HG02678 (cell line): ENCODE measurements around the gene FBXO39.
"Not testable (repeated sequence)": the region's sequence is repeated elsewhere in the genome, so short reads cannot be mapped to it uniquely, and the experiment has no call there.

Source experiments
- ATAC-seq: cut with Tn5 transposase; IDR thresholded peaks from one replicate; pipeline ENCODE4 v1.9.1; 2021; ENCODE audit warnings: mild to moderate bottlenecking, moderate library complexity; ENCODE audit not compliant: unreplicated experiment

Gene FBXO39

DNA sequence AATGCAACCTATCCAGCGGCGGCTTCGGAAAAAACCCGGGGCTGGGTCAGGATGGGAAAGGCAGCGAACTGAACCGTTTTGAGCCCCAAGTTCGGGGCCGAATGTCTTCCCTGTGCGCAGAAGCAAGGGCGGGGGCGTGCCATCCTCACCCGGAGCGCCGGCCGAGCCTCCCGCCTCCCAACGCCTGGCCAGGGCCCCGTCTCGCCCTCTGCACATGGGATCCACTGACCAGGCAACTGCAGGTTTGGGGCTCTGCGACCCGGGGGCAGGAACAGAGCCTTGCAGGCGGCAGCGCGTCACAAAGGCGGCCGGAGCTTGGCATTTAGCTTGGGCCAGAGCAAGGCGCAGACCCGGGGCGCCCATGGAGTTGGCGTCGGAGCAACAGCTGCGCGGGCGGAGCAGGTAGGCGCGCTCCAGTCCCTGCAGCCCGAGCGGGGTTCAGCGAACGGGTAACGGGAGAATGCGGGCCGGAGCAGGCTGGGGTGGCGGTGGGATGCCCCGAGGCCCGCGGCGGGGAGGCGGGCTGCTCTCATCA is at the start of gene FBXO39:
FBXO39 (plus strand) TSS at position 345 of the 535 bp plus-strand sequence. CDS start 3,654 bp downstream, outside the sequence.
- ATAC-seq = no peak

DNA sequence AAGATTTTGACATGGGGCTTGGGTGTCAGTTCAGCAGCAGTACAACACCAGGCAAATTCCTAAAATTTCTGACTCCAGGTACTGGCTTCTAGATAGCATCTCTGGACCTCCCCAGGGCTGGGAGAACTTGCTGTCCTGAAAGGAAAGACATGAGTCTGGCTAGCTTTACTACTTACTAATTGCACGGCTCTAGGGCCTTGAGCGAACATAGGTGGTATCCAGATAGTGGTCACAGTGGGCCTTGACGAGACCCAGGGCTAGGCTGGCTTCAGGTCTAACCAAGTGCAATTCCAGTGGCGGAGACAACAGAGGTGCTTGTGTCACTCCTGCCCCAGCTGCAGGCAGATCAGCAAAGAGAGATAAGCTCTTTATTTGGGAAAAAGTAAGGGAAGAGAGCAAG is 46.5 kb upstream of the FBXO39 start:
- no peak for ATAC-seq

DNA sequence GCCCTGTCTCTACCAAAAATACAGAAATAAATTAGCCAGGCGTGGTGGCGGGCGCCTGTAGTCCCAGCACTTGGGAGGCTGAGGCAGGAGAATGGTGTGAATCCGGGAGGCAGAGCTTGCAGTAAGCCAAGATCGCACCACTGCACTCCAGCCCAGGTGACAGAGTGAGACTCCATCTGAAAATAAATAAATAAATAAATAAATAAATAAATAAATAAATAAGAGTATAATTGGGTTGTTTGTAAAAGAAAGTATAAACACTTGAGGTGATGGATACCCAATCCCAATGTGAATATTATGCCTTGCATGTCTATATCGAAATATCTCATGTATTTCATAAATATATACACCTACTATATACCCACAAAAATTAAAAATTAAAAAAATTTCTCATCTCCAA is 29.4 kb upstream of the FBXO39 start:
- ATAC-seq = not testable (repeated sequence)

DNA sequence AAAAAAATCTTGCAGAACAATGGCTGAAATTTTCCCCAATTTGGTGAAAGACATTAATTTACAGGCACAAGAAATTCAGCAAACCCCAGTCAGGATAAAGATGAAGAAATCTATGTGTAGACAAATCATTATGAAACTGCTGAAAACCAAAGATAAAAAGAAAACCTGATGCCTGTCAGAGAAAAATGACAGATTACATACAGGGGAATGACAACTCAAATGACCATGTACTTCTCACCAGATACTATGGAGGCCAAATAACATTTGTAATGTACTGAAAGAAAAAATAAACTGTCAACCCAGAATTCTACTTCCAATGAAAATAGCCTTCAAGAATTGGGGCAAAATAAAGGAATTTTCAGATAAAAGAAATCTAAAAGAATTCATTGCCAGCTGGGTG is 27.4 kb upstream of the FBXO39 start:
- no peak for ATAC-seq

DNA sequence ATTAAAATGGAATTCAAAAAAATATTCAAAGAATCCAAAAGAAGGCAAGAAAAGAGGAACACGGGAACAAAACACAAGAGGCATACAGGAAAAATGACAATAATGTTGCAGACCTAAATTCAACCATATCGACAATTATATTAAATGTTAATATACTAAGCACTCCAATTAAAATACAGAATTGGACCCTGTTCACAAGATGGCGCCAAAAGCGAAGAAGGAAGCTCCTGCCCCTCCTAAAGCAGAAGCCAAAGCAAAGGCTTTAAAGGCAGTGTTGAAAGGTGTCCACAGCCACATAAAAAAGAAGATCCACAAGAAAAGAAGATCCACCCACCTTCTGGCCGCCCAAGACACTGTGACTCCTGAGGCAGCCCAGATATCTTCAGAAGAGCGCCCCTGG is 26.5 kb upstream of the FBXO39 start:
- ATAC-seq = no peak

DNA sequence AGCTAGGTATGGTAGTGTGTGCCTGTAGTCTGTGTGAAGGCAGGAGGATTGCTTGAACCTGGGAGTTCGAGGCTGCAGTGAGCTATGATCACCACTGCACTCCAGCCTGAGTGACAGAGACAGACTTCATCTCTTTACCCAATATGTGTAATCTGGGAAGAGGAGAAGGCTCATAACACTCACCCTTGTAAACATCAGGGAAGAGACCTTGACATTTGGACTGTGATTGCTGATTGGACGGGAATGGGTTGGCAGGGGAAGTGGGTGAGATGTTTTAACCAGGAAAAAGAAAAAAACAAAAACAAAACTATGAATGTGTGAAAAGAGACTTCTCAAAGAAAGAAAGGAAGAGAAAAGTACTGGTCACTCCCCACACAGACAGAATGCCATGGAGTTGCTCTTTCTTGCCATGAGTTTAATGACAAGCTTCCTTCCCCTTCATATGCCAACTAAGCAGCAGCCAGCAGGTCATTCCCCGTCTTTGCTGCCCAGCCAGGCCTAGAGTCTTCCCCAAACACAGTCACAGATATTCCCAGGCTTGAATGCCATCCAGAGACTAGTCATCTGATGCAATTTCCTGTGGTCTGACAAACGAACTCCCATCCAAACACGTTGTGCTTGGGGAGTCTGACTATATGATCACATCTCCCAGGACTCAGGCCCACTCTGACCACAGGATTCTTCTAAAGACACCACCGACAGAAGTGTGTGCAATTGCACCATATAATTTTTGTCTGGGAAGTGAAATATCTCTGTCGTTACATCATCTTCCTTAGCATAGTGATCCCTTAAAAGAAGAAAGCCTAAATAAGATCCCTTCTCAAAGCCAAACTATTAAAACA is 23.7 kb upstream of the FBXO39 start:
- ATAC-seq = no peak

DNA sequence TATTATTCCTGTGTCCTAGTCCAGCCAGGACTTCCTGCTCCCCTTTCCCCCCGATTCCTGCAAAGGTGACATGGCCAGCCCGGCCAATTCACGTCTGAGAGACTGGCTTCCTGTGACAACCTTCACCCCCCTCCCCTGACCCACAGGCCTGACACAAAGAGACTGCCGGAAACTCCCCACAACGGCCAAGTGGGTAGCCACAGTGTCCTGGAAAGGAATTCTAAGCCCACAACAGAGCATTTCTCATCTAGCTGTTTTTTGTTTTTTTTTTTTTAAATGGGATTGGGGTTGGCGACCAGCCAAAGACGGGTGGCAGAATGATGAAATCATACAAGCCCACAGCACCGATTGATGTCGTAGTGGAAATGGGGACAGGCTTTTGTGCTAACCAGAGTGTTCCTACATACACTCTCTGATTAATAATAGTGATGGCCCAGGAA is 23.0 kb upstream of the FBXO39 start:
- no peak for ATAC-seq

DNA sequence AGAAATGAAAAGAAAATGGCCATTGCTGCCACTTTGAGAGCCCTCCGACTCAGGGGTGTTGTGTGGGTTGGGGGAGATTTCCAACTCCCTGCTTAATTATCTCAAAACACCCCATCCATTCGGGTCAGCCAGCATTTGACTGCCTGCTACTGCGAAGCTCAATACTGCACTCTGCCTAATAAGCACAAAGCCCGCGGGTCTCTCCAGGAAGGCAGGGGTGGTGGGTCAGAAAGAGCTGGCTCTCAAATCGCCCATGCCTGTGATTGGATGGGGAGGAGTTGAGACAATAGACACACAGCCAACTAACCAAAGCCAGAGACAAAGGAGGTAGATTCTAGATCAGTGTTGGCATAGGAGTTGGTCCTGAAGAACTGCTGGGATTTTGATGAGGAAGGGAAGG is 22.5 kb upstream of the FBXO39 start:
- no peak for ATAC-seq

DNA sequence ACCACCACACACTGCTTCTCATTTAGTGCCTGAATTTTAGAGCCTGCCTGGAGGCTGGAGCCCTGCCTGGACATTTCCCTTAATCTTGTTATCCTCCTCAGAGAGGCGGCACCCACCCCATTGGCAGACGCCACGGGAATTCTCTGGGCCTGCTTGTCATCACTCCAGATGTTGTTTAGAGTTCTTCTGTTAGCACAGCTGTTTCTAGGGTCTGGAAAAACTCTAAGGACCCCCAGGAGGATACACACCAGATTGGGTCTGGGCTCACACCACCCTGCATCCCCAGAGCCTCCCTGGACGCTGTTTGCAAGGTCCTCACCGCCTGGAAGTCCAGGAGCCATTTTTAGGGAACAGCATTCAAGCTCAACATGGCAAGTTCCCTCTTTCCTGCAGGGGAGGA is 20.7 kb upstream of the FBXO39 start:
- ATAC-seq = no peak

DNA sequence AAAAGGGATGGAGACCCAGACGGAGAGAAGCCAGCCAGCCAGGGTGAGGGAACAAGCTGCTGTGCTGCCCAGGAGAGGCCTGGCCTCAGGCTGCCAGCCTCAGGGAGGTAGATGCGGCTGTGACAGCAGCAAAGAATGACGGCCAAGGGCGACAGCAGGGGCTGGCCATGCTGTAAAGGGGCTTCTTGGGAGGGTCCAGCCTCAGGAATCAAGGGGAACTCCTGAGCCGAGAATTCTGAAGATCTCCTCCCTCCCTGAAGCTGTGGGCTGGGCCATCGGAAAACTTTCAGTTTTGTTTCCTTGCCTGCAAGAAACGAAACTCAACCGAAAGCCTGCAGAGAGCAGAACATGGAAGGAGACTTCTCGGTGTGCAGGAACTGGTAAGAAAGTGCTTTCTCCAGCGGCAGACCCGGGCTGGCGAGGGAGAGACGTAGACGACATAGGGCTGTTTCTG is 20.3 kb upstream of the FBXO39 start, which contains the start of gene XAF1:
XAF1 (plus strand) TSS at position 316 of the 454 bp plus-strand sequence; CDS start at position 349, 33 bp downstream.
- no peak for ATAC-seq

DNA sequence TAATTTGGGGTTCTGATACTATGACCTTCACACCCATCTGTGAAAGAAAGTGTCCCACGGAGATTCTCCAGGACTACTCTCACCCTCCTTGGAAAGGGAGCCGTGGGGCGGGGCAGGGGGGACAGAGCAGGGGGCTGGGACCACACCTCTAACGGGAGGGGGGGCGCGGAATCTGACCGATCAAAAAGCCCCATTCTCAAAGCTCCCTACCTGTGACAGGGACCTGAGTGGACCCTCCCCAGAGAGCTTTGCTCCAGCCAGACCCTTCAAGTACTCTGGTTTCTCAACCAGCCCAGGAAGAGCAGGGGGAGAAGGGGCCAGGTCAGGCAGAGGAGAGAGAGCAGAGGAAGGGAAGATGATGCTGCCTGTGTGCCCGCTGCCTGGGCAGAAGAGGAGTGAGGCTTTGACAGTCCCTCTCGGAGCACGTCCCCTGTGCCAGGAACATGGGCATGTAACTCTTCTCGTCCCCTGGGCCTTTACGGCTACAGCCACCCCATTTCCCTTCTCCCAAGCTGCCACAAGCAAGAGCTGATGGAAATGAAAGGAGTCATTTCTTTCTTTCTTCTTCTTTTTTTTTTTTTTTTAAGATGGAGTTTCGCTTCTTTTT is 19.5 kb upstream of the FBXO39 start:
- no peak for ATAC-seq

DNA sequence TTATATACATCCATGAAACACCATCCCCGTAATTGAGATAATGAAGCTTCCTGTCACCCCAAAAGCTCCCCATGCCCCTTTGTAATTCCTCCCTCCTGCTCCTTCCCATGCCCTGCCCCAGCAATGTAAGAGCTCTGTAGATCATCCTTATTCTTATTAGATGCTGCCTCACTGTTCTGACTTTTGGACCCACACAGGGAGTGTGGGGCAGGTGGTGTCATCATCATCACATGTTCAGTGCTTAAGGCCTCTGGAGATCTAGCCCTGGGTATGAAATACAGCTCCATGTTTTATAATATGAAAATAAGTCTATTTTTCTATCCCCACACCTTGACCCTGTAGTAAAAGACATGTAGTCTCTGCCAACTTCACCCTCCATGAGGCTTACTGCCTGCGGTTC is 18.3 kb upstream of the FBXO39 start:
- ATAC-seq = no peak

DNA sequence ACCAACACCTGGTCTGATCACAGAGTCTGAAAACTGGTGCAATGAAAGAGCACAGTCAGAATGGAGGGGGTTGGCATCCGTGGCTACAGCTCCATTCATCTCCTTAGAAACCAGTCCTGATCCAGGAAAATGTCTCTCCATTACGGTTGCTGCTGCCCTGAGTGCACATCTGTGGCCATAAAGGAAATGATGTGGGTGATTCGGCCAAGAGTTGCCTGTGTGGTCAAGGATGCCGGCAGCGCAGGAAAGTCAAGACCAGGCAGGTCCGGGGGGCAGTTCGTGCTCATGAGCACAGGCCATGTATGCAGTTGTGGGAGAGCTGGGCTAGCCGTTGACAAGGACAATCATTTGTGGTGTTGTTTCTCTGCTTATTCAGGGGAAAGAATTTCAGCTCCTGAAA is 14.2 kb upstream of the FBXO39 start:
- ATAC-seq = no peak

DNA sequence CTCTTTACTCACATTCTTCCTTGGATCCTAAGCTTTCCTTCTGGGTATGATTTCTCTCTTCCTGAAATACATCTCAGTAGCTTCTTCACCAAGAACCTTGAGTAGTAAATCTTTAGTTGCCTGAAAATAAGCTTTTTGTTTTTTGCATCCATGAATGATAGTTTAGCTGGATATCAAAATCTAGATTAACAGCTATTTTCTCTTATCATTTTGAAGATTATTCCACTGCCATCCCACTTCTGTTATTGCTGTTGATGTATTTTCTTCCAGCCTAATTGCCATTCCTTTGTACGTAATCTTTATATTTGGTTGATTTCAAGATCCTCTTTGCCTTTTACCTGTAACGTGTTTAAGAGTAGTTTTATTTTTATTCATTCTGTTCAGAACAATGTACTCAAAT is 7.6 kb upstream of the FBXO39 start:
- no peak for ATAC-seq

DNA sequence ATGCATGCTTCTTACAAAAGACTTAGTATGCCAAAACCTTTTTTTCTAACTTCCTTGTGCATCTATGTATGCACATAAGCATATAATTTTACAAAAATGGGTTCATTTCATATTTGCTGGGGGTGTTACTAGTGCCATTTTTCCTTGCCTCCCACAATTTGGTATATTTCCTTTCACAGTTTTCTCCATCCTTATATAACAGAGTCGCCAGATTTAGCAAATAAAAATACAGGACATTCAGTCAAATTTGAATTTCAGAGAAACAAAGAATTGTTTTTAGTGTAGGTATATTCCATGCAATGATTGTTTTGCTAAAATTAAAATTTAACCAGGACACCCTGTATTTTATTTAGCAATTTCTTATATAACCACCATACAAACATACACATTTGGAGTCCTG is 4.0 kb upstream of the FBXO39 start:
- no peak for ATAC-seq

DNA sequence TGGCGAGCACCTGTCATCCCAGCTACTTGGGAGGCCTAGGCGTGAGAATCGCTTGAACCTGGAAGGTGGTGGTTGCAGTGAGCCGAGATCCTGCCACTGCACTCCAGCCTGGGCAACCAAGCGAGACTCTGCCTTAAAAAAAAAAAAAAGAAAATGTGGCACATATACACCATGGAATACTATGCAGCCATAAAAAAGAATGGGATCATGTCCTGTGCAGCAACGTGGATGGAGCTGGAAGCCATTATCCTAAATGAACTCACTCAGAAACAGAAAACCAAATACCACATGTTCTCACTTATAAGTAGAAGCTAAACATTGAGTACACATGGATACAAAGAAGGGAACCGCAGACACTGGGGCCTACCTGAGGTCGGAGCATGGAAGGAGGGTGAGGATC is 1.1 kb upstream of the FBXO39 start:
- ATAC-seq = not testable (repeated sequence)

DNA sequence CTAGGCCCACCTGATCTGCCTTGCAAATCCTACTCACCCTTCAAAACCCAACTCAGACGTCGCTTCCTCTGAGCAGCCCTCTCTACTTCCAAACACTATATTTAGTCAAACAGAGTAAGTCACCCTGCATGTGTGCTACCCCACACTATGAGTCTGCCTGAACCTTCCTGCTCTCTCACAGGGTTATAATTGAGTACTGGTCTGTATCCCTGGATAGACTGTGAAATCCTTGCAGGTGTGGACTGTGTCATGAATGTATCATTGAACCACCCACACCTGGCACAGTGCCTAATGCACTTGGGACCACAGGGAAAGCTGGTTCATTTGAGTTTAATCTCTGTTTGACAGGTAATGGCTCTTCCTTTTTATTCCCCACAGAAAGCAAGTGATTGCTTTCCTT is 3.4 kb downstream of the FBXO39 start:
- no peak for ATAC-seq

DNA sequence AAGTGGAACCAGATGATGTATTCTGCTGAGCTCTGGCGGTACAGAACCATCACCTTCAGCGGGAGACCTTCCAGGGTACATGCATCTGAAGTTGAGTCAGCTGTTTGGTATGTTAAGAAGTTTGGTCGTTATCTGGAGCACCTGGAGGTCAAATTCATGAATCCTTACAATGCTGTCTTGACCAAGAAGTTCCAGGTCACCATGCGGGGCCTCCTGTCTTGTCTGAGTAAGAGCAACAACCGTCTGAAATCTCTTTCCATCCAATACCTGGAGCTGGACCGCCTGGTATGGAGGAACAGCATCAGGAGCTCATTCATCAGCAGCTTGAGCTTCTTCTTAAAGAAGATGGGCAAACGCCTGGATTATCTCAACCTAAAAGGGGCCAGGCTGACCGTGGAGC is 4.0 kb downstream of the FBXO39 start:
- ATAC-seq = no peak

DNA sequence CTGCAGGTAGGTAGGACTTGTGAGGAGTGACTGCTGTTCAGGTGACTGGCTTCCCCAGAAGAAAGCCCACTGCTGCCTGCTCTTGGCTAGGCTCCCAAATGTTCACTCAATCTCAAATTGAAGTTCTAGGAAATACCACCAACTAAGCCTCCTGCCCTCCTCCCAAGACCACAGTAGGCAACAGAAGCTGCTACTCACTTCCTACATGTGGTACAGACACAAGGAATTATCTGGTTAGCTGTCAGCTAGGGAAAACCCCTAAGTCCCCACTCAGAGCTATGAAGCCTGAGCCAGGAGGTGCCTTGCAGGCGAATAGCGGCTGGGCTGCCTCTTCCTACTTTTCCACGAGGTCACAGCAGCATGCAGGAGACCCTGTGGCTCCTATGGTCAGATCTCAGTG is 4.9 kb downstream of the FBXO39 start:
- no peak for ATAC-seq

DNA sequence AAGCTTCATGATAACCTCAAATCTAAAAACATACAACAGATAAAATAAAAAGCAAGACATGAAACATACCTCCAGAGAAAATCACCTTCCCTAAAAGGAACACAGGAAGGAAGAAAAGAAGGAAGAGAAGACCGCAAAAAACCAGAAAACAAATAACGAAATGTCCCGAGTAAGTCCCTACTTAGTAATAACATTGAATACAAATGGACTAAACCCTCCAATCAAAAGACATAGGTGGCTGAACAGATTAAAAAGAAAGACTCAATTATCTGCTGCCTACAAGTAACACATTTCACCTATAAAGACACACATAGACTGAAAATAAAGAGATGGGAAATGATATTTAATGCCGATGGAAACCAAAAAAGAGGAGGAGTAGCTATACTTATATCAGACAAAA is 6.2 kb downstream of the FBXO39 start:
- ATAC-seq = no peak

DNA sequence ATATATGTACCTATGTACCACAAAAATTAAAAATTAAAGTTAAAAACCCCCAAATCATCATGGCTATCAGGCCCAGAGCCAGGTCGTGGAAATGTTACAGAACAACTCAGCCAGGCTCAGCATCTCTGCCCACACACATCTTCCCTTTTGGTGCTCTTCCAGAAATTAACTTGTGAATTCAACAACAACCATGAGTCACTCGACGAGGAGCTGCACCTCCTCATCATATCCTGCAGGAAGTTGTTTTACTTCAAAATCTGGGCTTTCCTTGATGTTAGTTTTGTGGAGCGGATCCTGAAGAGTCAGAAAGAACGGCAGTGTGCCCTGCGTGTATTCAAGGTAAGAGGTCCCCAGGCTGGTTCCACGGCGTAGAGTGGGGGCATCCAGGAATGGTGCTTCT is 10.6 kb downstream of the FBXO39 start:
- ATAC-seq = no peak

DNA sequence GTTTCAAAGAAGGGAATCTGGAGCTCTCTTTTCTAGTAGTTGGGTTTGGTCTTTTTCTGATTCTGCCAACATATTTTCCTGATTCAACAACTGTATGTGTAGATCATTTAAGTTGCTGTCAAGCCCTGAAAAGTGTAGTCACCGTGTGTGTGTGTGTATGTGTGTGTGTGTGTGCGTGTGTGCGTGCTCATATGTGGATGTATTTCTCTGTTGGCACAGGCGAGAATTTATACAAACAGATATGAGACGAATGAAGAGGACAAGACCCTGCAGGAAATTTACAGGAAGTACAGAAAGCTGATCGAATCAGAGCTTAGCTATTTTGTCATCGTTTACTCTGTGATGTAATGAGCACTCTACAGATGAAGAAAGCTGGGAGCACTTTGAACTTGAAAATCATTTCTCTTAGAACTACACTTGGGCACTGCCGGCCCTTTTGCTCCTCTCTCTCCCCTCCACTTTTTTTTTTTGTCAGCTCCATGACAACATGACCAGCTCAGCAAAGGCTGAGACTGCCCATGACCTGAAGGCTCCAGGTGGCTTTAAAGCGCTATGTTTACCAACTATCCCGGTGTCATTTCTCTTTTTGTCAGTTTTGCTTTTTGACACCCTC is 11.2 kb downstream of the FBXO39 start:
- ATAC-seq = no peak
